Muscle of leg (tissue), 11 donors: ENCODE measurements around the gene HS3ST6. TPM values are rescaled to one million over a fixed set of nuclear protein-coding genes. Genes with fewer than 3 reads are reported as not detected.
"Not testable (repeated sequence)": the region's sequence is repeated elsewhere in the genome, so short reads cannot be mapped to it uniquely, and the experiment has no call there.

Experiments used
- DNase-seq: peaks from one replicate; pipeline ENCODE4 v3.0.0; 2013
- H3K27ac ChIP-seq: one replicate; pipeline ENCODE4 v1.5.1; 2013; ENCODE audit warnings: mild to moderate bottlenecking, low read length, control low read depth
- H3K27me3 ChIP-seq: one replicate; pipeline ENCODE4 v1.6.1; 2013; ENCODE audit warnings: low read length; ENCODE audit not compliant: control insufficient read depth, insufficient read depth
- H3K36me3 ChIP-seq: one replicate; pipeline ENCODE4 v1.6.1; 2013; ENCODE audit warnings: low read length; ENCODE audit not compliant: control insufficient read depth, insufficient read depth
- H3K4me1 ChIP-seq: one replicate; pipeline ENCODE4 v1.6.1; 2013; ENCODE audit warnings: low read length; ENCODE audit not compliant: control insufficient read depth, insufficient read depth
- H3K4me3 ChIP-seq: one replicate; pipeline ENCODE4 v1.5.1; 2013; ENCODE audit warnings: low read length, control low read depth
- H3K9me3 ChIP-seq: replicated peaks from 2 replicates; pipeline ENCODE4 v1.6.1; 2013; ENCODE audit warnings: low read depth, low read length; ENCODE audit not compliant: control insufficient read depth
- WGBS: methylation state at CpG from one replicate; pipeline ENCODE4 v1.1.5; 2013; ENCODE audit warnings: missing lambda C conversion rate; ENCODE audit not compliant: insufficient coverage; 5-methylcytosine and 5-hydroxymethylcytosine counted together
- polyA plus RNA-seq, 8 donors: library from polyadenylated mRNA; unstranded; fragments of 120-200 nt; gene quantifications; one replicate each; pipeline versions ENCODE4 v1.2.1 to v1.2.3, GENCODE V29; 2013; ENCODE audit warnings: inconsistent platforms in 1 of 8, low replicate concordance in 1 of 8; ENCODE audit not compliant: insufficient read length in 8 of 8, insufficient read depth in 1 of 8
- total RNA-seq: library from RNA; stranded (reverse); fragments of 120-200 nt; gene quantifications from one replicate; pipeline ENCODE4 v1.2.4, GENCODE V29; 2013

HS3ST6 gene
- total and polyA plus RNA-seq, 9 donors: 1.7 TPM; not detected in 8

GRCh38 chr16:1939833-1940232 lies 21.6 kb upstream of the HS3ST6 start:
- H3K9me3 ChIP-seq, H3K27ac ChIP-seq, H3K27me3 ChIP-seq, H3K4me3 ChIP-seq, DNase-seq: not testable (repeated sequence)
- WGBS: 91% methylated on average over 5 of the region's 8 CpGs
- Histone ChIP-seq H3K4me1 (peaks cover 30% of the 10 kb centered on the region), H3K36me3 (peaks cover 37% of the 10 kb centered on the region)

- Histone ChIP-seq H3K27me3 (no peaks in the 10 kb centered on the region), H3K36me3 (peaks cover 37% of the 10 kb centered on the region), H3K4me3 (no peak overlapping the region), H3K9me3 (no peaks in the 10 kb centered on the region), H3K27ac (no peak overlapping the region), H3K4me1 (peaks cover 30% of the 10 kb centered on the region)
- no peak for DNase-seq
- WGBS: 93% methylated on average over 17 of the region's 17 CpGs
These were observed 20.7 kb upstream of the HS3ST6 start for GRCh38 chr16:1938910-1939309.

- no peak overlapping the region for H3K27ac ChIP-seq
- WGBS: 91% methylated on average over 9 of the region's 10 CpGs
- no peaks in the 10 kb centered on the region for H3K9me3 ChIP-seq
- H3K4me1 ChIP-seq: peaks cover 28% of the 10 kb centered on the region
- DNase-seq: no peak
- H3K4me3 ChIP-seq: no peak overlapping the region
- peaks cover 3% of the 10 kb centered on the region for H3K27me3 ChIP-seq
- H3K36me3 ChIP-seq: peaks cover 37% of the 10 kb centered on the region
These were observed 20.1 kb upstream of the HS3ST6 start for GRCh38 chr16:1938316-1938715.

GRCh38 chr16:1936945-1937479 lies 18.8 kb upstream of the HS3ST6 start:
- Histone ChIP-seq H3K27ac (no peak overlapping the region), H3K4me1 (peaks cover 21% of the 10 kb centered on the region), H3K36me3 (peaks cover 37% of the 10 kb centered on the region), H3K9me3 (no peaks in the 10 kb centered on the region), H3K4me3 (no peak overlapping the region), H3K27me3 (peaks cover 5% of the 10 kb centered on the region)
- WGBS: 94% methylated on average over 5 of the region's 11 CpGs
- DNase-seq: no peak

- no peaks in the 10 kb centered on the region for H3K9me3 ChIP-seq
- 57% methylated on average over 22 of the region's 23 CpGs for WGBS
These were observed 15.0 kb upstream of the HS3ST6 start for GRCh38 chr16:1933097-1933661.

GRCh38 chr16:1932050-1933028 lies 14.1 kb upstream of the HS3ST6 start:
- Histone ChIP-seq H3K27ac (no peak overlapping the region), H3K4me1 (peaks cover 13% of the 10 kb centered on the region), H3K9me3 (no peaks in the 10 kb centered on the region), H3K27me3 (peaks cover 9% of the 10 kb centered on the region), H3K4me3 (no peak overlapping the region), H3K36me3 (peaks cover 7% of the 10 kb centered on the region)
- no peak for DNase-seq
- WGBS: 67% methylated on average over 17 of the region's 19 CpGs

More at GRCh38 chr16:1933097-1933661, 15.0 kb upstream of the HS3ST6 start:
- peaks cover 14% of the 10 kb centered on the region for H3K36me3 ChIP-seq
- peaks cover 9% of the 10 kb centered on the region for H3K27me3 ChIP-seq
- no peak for DNase-seq
- H3K4me1 ChIP-seq: peaks cover 13% of the 10 kb centered on the region
- H3K27ac ChIP-seq: no peak overlapping the region
- H3K4me3 ChIP-seq: no peak overlapping the region

- DNase-seq: no peak
- Histone ChIP-seq H3K27ac (no peak overlapping the region), H3K27me3 (peaks cover 9% of the 10 kb centered on the region)
These were observed 12.1 kb upstream of the HS3ST6 start for GRCh38 chr16:1930338-1930720.

GRCh38 chr16:1929578-1930337 lies 11.5 kb upstream of the HS3ST6 start:
- peak; percentile 92 for DNase-seq
- peaks cover 9% of the 10 kb centered on the region for H3K4me1 ChIP-seq
- 6% methylated on average over 66 of the region's 70 CpGs for WGBS
- peak overlapping the region; percentile 46 for H3K4me3 ChIP-seq
- H3K27ac ChIP-seq: no peak overlapping the region
- H3K27me3 ChIP-seq: peaks cover 10% of the 10 kb centered on the region
- H3K9me3 ChIP-seq: no peaks in the 10 kb centered on the region
- H3K36me3 ChIP-seq: no peaks in the 10 kb centered on the region

More at GRCh38 chr16:1930338-1930720, 12.1 kb upstream of the HS3ST6 start:
- 74% methylated on average over 3 of the region's 10 CpGs for WGBS
- no peak overlapping the region for H3K4me3 ChIP-seq
- H3K4me1 ChIP-seq: peaks cover 9% of the 10 kb centered on the region
- H3K36me3 ChIP-seq: no peaks in the 10 kb centered on the region
- H3K9me3 ChIP-seq: no peaks in the 10 kb centered on the region

- peak overlapping the region; percentile 46 for H3K4me3 ChIP-seq
- no peaks in the 10 kb centered on the region for H3K9me3 ChIP-seq
- DNase-seq: peak; percentile 55
- 0% methylated on average over 3 of the region's 11 CpGs for WGBS
- no peak overlapping the region for H3K27ac ChIP-seq
- peaks cover 15% of the 10 kb centered on the region for H3K27me3 ChIP-seq
- peaks cover 9% of the 10 kb centered on the region for H3K4me1 ChIP-seq
- H3K36me3 ChIP-seq: no peaks in the 10 kb centered on the region
These were observed 10.9 kb upstream of the HS3ST6 start for GRCh38 chr16:1929105-1929504.
